Measurements from ENCODE around the gene FEM1B. TPM values are rescaled to one million over a fixed set of nuclear protein-coding genes. Genes with fewer than 3 reads are reported as not detected.

The FEM1B gene
- total and polyA plus RNA-seq, 2 experiments from 2014 or later, result 11.9 to 62.8 TPM

DNA sequence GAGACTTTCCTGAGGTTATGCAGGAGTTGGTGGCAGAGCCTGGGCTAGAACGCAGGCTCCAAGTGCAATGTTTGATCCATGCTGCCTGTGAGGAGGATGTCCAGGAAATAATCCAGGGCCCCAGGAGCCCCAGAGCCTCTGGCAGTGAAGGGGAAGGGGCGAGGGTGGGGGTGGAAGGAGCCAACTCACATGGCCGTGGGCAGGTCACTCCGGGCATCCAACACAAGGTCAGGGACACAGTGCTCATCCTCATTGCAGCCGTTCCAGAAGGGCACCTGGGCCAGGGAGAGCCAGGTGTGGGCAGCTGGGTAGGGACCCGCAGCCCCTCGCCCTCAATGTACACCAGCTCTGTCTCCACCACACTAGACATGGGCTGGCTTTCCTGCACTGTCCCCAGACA lies 43.7 kb downstream of the FEM1B start:
- H3K4me3 ChIP-seq, result no peak overlapping the region
- H4K20me1 ChIP-seq (ENCODE audit: insufficient read depth, poor library complexity, severe bottlenecking), result no peaks in the 10 kb centered on the region
- no peak overlapping the region for H2AFZ ChIP-seq
- no peaks in the 10 kb centered on the region for H3K4me1 ChIP-seq (ENCODE audit: insufficient read depth)
- no peaks in the 10 kb centered on the region for H3K27me3 ChIP-seq
- no peak for TF ChIP-seq EZH2phosphoT487 (IDR thresholded peaks at IDR 0.05; ENCODE audit: low read depth, severe bottlenecking, unreplicated experiment)
- TF ChIP-seq EZH2 (IDR thresholded peaks at IDR 0.05; ENCODE audit: borderline replicate concordance), result no peak
- TF ChIP-seq, protein P1, sequence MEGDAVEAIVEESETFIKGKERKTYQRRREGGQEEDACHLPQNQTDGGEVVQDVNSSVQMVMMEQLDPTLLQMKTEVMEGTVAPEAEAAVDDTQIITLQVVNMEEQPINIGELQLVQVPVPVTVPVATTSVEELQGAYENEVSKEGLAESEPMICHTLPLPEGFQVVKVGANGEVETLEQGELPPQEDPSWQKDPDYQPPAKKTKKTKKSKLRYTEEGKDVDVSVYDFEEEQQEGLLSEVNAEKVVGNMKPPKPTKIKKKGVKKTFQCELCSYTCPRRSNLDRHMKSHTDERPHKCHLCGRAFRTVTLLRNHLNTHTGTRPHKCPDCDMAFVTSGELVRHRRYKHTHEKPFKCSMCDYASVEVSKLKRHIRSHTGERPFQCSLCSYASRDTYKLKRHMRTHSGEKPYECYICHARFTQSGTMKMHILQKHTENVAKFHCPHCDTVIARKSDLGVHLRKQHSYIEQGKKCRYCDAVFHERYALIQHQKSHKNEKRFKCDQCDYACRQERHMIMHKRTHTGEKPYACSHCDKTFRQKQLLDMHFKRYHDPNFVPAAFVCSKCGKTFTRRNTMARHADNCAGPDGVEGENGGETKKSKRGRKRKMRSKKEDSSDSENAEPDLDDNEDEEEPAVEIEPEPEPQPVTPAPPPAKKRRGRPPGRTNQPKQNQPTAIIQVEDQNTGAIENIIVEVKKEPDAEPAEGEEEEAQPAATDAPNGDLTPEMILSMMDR (IDR thresholded peaks at IDR 0.05; ENCODE audit: poor library complexity), result no peak
- H3K4me2 ChIP-seq, result no peak overlapping the region
- no peaks in the 10 kb centered on the region for H3K9me2 ChIP-seq (replicated peaks; ENCODE audit: insufficient read depth)
- H3K79me2 ChIP-seq, result no peaks in the 10 kb centered on the region
- no peaks in the 10 kb centered on the region for H3K9me3 ChIP-seq (ENCODE audit: low read depth)
- WGBS (ENCODE audit: low lambda C conversion rate, missing lambda C conversion rate), result 83% methylated on average over 7 of the region's 7 CpGs
- no peak for DNase-seq (ENCODE audit: low spot score)
- no peaks in the 10 kb centered on the region for H3K36me3 ChIP-seq (replicated peaks; ENCODE audit: insufficient read depth, low read depth)
- H3K27ac ChIP-seq, result no peak overlapping the region

DNA sequence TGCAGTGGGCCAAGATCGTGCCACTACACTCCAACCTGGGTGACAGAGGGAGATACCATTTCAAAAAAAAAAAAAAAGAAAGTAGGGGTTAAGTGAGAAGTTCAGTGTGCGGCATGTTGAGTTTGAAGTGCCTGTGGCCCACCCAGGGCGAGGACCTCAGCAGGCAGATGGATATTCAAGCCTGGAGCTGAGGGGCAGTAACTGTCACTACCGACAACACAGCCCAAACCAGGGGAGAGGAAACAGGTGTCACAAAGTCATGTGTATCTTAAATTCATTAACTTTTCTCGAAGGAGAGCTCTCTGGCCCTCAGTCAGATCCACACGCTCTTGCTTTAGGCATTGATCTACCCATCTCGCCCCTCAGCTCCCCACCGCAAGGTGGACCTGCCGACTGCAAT lies 45.3 kb downstream of the FEM1B start:
- Histone ChIP-seq H3K36me3 (replicated peaks; ENCODE audit: insufficient read depth, low read depth) (no peaks in the 10 kb centered on the region), H3K9me2 (replicated peaks; ENCODE audit: insufficient read depth) (no peaks in the 10 kb centered on the region), H4K20me1 (ENCODE audit: insufficient read depth, poor library complexity, severe bottlenecking) (no peaks in the 10 kb centered on the region), H3K4me2 (no peak overlapping the region), H2AFZ (no peak overlapping the region), H3K9me3 (ENCODE audit: low read depth) (no peaks in the 10 kb centered on the region), H3K79me2 (no peaks in the 10 kb centered on the region), H3K27me3 (no peaks in the 10 kb centered on the region), H3K27ac (no peak overlapping the region), H3K4me1 (ENCODE audit: insufficient read depth) (no peaks in the 10 kb centered on the region), H3K4me3 (no peak overlapping the region)
- 83% methylated on average over 9 of the region's 9 CpGs for WGBS (ENCODE audit: low lambda C conversion rate, missing lambda C conversion rate)
- TF ChIP-seq EZH2phosphoT487 (IDR thresholded peaks at IDR 0.05; ENCODE audit: low read depth, severe bottlenecking, unreplicated experiment), result no peak
- TF ChIP-seq, protein P1 (IDR thresholded peaks at IDR 0.05; ENCODE audit: poor library complexity), result no peak
- no peak for TF ChIP-seq EZH2 (IDR thresholded peaks at IDR 0.05; ENCODE audit: borderline replicate concordance)
- no peak for DNase-seq (ENCODE audit: low spot score)

DNA sequence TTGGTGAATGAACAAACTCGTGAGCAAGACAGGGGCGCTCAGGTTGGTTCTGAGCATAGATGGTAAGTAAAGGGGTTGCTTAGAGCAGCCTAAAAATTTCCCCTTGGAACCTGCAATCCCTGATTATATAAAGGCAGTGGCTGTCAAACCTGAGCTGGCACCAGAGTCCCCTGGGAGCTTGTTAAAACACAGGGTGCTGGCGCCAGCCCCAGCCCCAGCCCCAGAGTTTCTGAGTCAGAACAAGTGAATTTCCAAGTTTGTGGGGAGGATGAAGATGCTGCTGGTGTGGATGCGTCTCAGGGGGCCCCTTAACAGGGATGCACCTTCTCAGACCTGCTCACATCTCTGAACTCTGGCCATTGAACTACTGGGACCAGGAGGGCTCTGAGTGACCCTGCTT lies 48.2 kb downstream of the FEM1B start:
- H3K36me3 ChIP-seq (replicated peaks; ENCODE audit: insufficient read depth, low read depth), result no peaks in the 10 kb centered on the region
- no peak overlapping the region for H3K4me3 ChIP-seq
- H3K9me2 ChIP-seq (replicated peaks; ENCODE audit: insufficient read depth), result no peaks in the 10 kb centered on the region
- H3K27me3 ChIP-seq, result no peaks in the 10 kb centered on the region
- no peaks in the 10 kb centered on the region for H3K79me2 ChIP-seq
- no peaks in the 10 kb centered on the region for H3K4me1 ChIP-seq (ENCODE audit: insufficient read depth)
- no peaks in the 10 kb centered on the region for H3K9me3 ChIP-seq (ENCODE audit: low read depth)
- DNase-seq (ENCODE audit: low spot score), result no peak
- TF ChIP-seq, protein P1 (IDR thresholded peaks at IDR 0.05; ENCODE audit: poor library complexity), result no peak
- TF ChIP-seq EZH2phosphoT487 (IDR thresholded peaks at IDR 0.05; ENCODE audit: low read depth, severe bottlenecking, unreplicated experiment), result no peak
- no peak for TF ChIP-seq EZH2 (IDR thresholded peaks at IDR 0.05; ENCODE audit: borderline replicate concordance)
- WGBS (ENCODE audit: low lambda C conversion rate, missing lambda C conversion rate), result 91% methylated on average over 4 of the region's 4 CpGs
- H4K20me1 ChIP-seq (ENCODE audit: insufficient read depth, poor library complexity, severe bottlenecking), result no peaks in the 10 kb centered on the region
- H3K27ac ChIP-seq, result no peak overlapping the region
- H3K4me2 ChIP-seq, result no peak overlapping the region
- no peak overlapping the region for H2AFZ ChIP-seq
